ENCODE data around the gene UBE2G1.
"Not testable (repeated sequence)": the region's sequence is repeated elsewhere in the genome, so short reads cannot be mapped to it uniquely, and the experiment has no call there.

The UBE2G1 gene

DNA sequence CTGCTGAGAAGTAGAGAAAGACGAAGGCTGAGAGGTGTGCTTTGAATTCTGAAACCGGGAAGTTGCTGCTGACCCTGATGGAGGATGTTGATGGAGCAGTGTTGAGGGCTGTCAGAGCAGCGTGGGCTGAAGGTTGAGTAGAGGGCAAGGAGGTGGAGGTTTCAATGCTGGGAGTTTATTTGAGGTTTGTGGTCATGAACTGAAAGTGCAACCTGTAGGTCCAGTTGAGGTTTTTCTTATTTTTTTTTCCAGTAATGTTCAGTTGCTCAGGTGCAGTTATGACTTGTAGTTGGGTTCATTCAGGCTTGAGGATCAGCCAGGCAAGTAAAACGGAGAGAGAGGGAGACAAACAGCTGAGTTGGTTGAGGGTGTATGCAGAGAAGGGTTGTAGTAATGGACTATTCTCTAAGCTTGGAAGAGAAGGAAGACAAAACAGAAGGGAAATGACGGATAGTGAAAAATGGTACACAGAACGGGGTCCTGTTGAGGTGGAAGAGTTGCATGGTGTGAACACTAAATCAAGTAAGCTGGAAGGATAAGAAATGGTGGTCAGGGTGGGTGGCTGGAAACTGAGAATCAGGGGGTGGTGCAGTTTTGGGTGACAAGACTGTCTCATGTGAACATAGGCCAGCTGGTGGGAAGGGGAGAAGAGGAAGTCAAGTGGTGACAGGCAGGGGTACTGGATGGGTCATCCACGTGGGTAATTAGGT, 8.7 kb upstream of the UBE2G1 start:
- DNase-seq (ENCODE audit: low read depth), result peak; percentile 40

DNA sequence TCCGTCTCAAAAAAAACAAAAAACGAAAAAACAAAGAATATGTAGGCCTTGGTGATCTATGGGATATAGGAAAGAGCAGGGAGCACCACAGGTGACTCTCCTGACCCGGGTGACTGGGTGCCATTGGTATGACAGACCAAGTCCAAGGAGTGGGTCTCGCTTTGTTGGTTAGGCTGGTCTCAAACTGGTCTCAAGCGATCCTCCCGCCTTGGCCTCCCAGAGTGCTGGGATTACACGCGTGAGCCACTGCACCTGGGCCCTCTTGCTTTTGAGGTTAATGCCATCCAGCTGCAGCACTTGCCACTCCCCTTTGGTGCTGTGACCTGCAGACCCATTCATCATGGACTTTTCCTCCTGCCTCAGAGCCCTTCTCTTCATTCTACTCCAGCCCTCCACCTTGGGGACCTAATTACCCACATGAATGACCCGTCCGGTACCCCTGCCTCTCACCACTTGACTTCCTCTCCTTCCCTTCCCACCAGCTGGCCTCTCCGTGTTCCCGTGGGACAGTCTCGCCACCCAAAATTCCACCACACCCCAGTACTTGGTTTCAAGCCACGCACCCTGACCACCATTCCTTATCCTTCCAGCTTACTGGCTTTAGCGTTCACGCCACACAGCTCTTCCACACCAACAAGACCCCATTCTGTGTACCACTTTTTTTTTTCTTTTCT, 3.2 kb upstream of the UBE2G1 start:
- DNase-seq (ENCODE audit: low read depth), result no peak

DNA sequence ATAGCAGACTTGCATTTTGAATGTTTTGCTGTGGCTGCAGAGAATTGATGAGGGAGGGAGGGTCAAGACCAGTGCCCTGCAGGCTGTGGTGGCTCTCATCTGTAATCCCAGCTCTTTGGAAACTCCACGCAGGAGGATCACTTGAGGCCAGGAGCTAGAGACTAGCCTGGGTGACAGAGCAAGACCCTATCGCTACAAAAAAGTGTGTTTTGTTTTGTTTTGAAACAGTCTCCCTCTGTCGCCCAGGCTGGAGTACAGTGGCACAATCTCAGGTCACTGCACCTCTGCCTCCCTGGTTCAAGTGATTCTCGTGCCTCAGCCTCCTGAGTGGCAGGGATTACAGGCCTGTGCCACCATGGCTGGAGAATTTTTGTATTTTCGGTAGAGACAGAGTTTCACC, 1.9 kb upstream of the UBE2G1 start:
- no peak for DNase-seq (ENCODE audit: low read depth)

DNA sequence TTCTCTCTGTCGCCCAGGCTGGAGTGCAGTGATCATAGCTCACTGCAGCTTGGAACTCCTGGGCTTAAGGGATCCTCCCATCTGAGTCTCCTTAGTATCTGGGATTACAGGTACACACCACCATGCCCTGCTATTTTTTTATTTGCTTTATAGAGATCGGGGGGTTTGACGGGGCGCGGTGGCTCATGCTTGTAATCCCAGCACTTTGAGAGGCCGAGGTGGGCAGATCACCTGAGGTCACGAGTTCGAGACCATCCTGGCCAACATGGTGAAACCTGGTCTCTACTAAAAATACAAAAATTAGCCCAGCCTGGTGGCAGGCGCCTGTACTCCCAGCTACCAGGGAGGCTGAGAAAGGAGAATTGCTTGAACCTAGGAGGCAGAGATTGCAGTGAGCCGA, 702 bp upstream of the UBE2G1 start:
- DNase-seq (ENCODE audit: low read depth), result not testable (repeated sequence)

DNA sequence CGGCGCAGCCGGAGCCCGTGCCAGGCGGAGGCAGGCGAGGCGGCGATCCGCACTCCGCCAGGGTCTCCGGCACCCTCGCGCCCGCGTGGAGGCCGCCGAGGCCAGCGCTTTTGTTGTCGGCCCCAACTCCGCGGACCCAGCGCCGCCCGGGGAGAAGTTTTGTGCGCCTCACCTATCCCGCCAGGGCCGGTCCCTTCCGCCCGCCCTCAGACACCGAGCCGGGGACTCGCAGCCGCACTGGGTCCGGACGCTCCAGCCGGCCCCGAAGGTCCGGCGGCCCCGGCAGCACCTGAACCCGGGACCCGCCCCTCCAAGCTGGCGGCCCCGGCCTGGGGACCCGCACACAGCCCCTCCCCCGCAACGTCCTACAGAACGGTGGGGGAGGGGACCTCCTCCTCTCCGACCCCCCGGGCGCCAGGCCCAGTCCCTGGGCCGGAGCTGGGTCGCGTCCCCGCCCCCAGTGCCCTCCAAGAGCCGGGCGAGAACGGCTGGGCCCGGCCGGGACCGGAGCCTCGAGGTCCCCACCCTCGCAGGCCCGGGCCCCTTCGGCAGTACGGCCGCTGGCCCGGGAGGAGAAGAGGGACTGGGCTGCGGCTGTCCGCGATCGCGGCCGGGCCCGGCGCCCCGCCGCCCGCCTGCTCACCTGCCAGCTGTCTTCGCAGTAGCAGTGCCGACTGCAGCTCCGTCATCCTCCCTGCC, 698 bp downstream of the UBE2G1 start:
- DNase-seq (ENCODE audit: low read depth), result peak; percentile 27

DNA sequence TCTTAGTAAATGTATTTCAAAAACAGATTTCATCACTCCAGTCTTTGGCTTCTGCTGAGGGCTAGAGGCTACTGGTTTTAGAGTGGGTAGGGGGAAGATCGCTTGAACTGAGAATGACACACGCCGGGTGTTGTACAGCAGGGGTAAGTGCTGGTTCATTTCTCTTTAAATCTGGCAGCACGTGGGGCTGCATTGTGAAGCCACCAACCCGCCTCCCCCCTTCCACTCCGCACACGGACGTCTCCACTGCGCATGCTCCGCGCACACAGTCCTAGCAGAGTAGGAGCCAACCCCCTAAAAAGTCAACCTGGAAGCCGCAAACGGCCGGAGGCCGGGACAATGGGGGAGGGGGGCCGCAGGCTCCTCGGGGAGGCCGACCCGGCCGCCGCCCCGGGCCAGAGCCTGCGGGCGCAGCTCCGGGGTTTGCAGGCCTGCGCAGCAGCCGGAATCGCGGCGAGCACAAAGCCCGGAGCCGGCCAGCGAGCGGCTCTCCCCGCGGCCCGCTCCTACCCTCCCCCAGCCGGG, 1.3 kb downstream of the UBE2G1 start:
- DNase-seq (ENCODE audit: low read depth), result peak; percentile 83

DNA sequence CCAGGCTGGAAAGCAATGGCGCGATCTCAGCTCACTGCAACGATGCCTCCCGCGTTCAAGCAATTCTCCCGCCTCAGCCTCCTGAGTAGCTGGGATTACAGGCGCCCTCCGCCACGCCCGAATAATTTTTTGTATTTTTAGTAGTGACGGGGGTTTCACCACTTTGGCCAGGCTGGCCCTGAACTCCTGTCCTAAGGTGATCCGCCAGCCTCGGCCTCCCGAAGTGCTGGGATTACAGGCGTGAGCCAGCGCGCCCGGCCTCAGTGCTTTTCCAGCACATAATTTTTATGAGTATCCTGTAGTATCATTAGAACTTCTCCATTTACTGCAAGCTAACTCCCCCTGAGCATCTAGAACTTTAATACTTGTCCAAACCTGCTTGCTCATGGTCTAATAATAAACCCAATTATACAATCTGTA, 1.8 kb downstream of the UBE2G1 start:
- no peak for DNase-seq (ENCODE audit: low read depth)

DNA sequence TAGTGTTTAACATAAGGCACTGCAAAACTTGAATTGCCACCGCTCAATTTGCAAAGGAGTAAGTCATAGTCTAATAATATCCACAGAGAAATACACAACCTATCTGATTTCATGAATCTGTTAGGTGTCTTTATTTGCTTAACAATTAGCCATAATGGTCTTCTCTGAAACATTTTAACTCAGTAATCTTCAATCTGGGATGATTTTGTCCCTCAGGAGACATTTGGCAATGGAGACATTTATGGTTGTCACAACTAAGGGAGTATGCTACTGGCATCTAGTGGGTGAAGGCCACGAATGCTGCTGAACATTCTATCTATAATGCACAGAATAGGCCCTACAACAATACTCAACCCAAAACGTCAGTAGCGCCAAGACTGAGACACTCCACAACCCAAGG, 4.3 kb downstream of the UBE2G1 start:
- no peak for DNase-seq (ENCODE audit: low read depth)

DNA sequence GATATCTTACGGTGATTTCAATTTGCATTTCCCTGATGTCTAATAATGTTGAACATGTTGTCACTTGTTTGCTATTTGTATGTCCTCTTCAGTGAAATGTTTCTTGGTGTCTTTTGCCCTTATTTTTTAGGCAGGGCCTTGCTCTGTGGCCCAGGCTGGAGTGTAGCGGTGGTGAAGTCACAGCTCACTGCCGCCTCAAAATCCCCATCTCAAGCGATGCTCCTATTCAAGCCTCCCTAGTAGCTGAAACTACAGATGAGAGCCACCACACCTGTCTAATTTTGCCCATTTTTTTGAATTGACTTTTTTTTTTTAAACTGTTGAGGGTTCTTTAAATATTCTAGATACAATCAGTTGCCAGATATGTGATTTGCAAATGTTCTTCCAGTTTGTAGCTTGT, 8.3 kb downstream of the UBE2G1 start:
- DNase-seq (ENCODE audit: low read depth), result no peak

DNA sequence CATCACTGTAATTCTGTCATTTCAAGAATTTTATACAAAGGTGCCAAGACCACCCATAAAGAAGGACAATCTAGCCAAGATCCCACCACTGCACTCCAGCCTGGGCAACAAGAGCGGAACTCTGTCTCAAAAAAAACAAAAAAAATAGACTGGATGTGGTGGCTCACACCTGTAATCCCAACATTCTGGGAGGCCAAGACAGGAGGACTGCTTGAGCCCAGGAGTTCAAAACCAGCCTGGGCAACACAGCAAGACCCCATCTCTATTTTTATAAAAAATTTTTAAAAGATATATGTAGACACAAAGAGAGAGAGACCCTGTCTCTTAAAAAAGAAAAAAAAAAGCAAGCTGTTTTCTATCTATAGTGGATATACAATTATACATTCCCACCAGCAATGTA, 8.8 kb downstream of the UBE2G1 start:
- no peak for DNase-seq (ENCODE audit: low read depth)

DNA sequence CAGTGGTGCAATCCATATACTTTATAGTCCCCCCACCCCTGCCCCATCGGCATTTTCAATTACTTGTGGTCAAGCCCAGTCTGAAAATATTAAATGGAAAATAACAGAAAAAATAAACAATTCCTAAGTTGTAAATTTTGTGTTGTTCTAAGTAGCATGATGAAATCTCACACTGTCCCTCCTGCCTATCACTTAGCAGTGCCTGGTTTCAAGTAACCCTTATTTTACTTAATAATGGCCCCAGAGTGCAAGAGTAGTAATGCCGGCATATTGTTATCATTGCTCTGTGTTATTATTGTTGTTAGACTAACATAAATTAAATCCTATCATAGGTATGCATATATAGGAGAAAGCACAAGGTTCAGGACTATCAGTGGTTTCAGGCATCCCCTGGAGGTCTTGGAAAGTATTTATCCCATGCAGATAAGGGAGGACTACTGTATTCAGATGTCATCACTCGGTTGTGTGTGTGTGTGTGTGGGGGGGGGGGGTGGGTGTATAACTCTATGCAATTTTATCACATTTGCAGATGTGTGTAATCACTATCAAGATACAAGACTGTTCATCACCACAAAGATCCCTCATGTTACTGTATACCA, 9.3 kb downstream of the UBE2G1 start:
- no peak for DNase-seq (ENCODE audit: low read depth)

DNA sequence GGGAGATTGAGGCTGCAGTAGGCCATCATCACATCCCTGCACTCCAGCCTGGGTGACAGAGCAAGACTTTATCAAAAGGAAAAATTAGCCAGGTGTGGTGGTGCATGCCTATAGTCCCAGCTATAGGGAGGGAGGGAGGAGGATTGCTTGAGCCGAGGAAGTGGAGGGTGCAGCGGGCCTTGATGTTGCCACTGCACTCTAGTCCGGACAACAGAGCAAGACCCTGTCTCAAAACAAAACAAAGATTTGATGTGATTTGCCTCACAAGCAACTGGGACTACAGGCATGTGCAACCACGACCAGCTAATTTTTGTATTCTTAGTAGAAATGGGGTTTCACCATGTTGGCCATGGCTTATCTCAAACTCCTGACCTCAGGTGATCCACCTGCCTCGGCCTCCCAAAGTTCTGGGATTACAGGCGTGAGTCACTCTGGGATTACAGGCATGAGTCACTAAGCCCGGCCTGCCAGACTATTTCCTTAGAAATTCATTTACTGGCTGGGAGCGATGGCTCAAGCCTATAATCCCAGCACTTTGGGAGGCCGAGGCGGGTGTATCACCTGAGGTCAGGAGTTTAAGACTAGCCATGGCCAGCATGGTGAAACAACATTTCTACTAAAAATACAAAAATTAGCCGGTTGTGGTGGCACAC, 11.5 kb downstream of the UBE2G1 start:
- no peak for DNase-seq (ENCODE audit: low read depth)

DNA sequence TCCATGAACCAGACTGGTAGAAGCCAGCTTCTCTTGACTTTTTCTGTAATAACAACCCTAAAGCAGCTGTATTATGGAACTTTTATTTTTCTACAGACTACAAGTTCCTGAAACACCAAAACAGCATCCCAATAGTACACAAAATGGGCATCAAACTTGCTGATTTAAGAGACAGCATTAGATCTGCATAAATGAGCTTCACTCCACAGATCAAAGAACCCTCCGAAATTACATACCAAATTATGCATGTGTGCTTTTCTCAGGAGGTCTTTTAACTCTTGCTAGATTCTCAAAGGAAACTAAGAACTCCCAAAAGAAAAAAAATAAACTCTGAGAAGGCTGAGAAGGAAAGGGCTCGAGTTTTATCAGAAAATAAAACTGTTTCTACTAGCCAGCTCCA, 12.3 kb downstream of the UBE2G1 start:
- DNase-seq (ENCODE audit: low read depth), result no peak

DNA sequence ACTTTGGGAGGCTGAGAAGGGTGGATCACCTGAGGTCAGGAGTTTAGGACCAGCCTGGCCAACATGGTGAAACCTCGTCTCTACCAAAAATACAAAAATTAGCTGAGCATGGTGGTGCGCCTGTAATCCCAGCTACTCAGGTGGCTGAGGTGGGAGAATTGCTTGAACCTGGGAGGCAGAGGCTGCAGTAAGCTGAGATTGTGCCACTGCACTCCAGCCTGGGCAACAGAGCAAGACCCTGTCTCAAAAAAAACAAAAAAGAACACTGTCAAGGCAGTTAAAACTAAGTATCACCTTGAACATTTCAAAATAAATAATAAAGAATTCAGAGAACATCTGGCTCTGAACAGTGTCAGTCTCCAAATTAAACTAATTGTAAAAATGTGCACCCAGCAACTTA, 16.3 kb downstream of the UBE2G1 start:
- not testable (repeated sequence) for DNase-seq (ENCODE audit: low read depth)

DNA sequence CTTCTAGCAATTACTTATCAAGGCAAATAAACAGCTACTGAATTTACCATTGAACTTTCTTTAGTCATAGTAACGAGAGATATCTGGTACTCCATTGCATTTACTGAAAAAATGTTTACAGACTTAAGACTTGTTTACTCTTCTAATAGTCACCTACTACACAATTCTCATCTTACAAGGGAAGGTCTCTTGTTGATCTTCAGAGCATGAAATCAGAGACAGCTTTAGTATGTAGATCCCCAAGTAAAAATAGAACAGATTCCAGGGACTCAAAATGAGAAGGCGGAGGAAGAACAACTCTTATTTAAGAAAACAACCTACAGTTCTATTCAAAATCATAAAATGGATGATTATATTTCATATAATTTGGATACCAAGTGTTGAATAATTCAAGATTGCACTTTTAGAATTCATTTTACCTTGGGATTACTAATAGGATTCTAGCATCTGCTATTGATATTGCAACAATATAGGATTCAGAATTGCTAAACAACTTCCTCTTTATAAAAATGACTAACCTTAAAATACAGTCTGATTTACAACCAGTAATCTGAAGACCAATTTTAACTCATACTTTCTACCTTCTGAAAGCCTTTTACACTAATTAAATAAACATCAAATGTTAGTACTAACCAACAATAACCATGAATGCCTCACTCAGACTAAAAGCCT, 20.8 kb downstream of the UBE2G1 start:
- no peak for DNase-seq (ENCODE audit: low read depth)

DNA sequence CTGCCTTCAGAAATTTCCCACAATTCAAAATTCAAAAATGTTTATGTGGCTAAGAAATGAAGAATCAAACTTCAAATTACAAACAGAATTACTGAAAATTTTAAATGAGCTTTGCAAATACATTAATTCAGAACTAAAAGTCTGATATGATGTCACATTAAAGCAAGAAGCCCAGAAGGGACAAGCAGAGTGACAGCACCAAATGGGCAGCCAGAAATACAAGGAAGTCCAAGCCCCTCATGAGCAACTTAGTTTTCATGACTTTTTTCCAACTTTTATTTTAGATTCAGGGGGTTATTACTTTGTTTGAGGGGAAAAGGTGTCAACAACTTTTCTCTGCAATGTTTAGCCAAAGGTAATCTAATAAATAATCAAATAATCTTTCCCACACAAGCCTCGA, 21.5 kb downstream of the UBE2G1 start:
- DNase-seq (ENCODE audit: low read depth), result no peak

DNA sequence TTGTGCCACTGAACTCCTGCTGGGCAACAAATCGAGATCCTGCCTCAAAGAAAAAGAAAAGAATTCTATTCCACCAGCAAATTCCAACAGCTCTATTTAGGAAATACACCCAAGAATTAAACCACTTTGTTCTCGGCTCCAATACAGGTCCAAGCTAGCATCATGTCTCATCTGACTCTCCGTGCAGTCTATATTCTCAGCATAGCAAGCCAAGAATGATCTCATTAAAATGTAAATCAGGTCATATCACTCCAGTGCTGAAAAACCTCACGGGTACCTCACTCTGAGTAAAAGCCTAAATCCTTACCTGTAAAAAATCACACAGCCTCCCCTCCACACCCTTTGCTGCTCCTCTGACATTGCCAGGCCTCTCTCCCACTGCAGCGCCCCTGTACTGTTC, 23.9 kb downstream of the UBE2G1 start:
- no peak for DNase-seq (ENCODE audit: low read depth)

DNA sequence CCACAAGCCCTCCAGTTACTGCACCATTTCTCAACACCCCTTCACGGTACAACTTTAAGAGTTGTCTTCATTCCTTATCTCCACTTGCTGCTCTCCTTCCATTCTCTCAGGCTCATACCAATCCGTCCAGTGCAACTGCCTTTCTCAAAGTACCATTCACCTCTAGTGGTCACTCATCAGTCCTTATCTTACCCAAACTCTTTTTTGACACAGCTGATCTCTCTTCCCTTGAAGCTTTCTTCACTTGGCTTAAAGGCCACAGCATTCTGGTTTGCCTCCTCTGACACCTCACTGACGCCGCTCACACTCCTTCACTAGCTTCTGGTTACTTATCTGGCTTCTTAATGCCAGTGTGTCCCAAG, 24.9 kb downstream of the UBE2G1 start:
- no peak for DNase-seq (ENCODE audit: low read depth)

DNA sequence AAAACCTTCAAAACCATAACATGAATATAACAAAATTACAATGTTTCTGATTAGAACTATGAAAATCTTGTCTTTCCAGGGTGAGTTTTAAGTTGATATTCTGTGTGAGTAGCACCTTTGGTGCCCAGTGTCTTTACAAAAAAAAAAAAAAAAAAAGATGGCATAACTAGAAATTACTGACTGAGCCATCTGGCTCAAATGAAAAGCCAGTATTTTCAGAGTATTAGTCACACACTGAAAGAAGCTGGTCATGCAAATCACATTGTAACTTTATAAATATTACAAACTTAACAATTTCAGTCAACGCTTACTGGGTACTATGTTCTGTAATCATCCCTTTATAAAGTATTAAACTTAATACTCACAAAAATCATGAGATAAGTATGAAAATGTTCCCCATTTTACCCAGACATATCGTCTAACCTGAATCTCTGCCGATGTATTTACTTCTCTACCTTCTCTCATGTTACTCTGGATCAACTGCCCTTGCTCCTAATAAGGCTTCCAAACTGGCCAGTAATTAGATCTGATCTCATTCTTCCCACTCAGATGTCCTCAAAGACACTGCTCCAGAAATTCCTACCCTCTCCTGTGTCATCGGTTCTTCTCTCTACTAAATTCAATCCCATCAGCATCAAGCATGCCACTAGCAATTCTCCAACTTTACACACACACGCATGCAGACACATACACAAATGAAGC, 25.4 kb downstream of the UBE2G1 start:
- no peak for DNase-seq (ENCODE audit: low read depth)

DNA sequence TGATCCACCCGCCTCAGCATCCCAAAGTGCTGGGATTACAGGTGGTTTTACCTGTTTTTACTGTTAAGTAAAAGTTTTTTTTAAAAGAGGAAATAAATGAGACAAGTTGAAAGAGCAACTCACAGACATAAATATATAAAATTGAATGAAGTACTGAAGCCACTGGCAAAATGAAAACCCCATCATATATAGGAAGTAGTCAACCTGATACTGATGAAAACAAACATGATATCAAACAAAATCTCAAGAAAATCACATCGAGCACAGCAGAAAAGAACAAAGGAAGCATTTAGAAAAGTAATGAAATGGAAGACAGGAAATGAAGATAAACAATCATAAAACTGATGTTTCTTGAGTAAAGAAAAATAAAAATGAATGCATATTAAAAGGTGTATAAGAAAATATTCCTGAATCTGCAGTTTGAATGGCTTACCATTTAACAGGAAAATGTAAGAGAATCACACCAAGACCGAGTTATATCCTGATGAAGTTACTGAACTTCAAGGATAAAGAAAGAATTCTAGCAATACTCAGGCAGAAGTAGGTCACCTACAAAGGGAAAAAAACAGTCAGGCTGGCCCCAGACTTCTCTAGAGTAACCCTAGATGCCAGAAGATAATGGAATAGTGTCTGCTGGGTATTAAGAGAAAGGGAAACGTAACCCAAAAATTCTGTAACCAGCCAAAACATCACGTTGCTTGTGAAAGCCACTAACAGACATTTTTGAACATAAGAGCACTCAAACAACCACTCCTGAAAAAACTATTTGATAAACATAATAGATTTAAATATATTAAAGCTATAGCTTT, 31.5 kb downstream of the UBE2G1 start:
- DNase-seq (ENCODE audit: low read depth), result no peak

All from activated gamma-delta T cell treated with anti-CD3 and anti-CD28 coated beads, Interleukin-2, amount 50 U/mL, for 16 hours (primary cell).